ENCODE data around the gene CDK3.
A peak's percentile ranks its signal among the peaks of the same experiment; 100 is the strongest.
"Not testable (repeated sequence)": the region's sequence is repeated elsewhere in the genome, so short reads cannot be mapped to it uniquely, and the experiment has no call there.

The CDK3 gene

DNA sequence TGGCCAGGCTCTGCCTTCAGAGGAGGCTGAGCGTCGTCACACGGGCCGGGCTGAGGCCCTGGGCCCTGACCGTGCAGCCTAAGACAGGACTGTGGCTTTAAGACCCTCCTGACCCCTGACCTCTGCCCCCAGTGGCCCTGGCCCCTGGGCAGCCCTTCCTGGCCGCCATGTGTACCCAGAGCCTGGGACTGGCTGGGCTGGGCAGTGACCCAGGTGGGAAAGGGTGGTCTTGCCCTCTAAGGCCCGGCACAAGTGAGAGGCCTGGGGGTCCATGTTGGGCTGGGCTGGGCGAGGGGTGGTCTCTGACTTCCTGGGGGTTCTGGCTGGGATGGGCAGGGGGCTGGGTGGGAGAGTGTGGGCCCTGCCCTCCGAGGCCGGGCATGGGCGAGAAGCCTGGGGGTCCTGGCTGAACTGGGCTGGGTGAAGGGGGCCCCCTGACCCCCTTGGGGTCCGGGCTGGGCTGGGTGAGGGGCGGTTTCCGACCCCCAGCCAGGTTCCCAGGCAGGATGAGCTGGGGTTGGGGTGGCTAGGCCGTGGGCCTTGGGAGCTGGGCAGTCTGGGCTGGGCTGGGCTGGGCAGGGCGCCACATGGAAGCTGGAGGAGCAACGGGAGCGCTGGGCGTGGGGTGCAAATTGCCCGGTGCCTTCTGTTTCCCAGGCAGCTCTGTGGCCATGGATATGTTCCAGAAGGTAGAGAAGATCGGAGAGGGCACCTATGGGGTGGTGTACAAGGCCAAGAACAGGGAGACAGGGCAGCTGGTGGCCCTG, at the start of gene CDK3:
TSS of gene CDK3 (plus strand) at position 101 of the 767 bp plus-strand sequence. CDS start at position 672, 571 bp downstream.
- DNase-seq: no peak

DNA sequence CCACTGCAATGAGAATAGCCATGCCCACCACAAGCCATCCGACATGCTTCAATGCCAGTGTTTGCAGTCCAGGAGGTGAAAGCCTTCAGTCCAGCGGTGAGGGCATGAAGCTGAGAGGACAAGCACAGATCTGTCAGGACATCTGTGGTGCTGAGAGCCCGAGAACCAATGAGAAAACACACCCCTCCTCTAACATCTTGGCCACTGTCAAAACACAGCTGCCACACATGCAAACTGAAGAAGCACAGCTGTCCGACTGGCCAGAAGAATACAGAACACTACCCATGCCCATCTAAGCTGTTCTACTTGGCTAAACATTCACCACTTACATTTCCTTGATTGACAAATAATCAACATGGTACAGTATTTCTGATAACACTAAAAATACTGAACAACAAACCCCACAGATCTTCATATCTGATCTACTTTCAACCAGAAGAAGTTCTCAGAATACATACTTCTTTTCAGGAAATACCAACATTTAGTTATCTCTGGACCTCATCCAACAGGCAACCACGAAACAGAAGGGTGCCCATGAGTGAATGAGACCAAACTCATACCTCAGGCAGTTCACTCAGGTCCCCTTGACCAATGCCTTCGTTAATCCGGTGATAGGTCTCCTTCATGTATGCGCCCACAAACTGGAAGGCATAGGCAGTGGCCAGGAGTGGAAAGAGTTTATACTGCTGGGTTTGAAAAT, 49.6 kb upstream of the CDK3 start:
- DNase-seq: peak in 4 of 51 donors; percentile 1 to 22 (median 7)

DNA sequence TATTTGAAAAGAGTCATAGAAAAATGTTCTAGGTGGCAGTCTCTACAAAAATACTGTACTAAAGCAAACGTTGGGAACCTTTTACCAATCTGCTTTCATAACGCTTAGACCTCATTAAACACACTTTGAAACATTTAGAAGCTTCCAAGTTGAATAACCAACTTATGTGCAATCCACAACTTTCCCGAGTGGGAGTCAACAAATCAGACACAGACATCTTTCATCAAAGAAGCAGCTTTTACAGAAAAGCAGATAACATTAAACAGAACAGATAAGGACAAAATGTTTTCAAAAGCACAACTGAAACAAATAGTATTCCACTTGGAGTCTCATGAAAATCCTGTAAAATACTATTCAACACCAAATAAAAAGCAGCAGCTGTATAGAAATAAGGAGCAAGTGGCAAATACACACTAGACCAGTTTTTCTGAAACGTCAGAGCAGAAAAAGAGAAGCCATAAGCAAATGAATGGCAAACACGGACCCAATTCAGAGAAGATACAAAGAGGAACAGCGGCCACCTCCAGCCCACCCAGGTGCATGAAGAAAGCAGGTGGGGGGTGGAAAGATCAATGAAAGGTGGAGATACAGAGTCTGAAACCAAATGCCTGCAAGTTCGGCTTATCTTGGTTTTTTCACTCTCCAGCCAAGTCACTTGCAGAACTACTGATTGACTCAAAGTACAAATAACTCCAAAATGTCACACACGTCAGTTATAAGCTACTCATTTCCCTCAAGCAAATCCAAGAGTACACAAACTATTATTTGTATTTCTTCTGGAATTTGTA, 41.4 kb upstream of the CDK3 start:
- no peak for DNase-seq

DNA sequence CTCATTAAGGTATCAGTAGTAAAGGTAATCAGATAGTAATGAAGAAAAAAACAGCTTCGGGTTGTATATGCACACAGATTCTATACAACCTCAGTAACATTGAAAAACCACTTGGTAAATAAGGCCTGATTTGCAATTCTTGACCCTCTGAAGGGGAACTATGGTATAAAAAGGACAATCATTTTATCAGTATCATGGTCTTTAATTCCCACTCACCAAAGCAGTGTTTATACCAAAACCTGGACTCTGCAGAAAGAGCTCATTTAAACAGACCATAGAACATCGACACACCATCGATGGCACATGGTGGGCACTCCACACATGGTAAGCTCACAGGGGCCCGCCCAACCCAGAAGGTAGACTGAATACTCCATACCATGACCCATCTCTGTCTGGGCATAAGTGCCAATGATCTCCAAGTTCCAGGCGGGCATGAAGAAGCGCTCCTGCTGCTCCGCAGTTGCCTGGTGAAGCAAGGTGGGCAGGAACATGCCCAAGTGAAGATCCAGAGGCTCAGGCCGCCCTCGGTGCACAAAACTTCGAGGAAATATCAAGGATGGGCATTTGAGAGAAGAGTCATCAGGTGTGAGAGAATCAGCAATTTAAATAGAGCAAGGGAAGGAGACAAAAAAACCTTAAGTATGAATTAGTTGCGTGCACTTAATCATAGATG, 40.7 kb upstream of the CDK3 start:
- no peak for DNase-seq

DNA sequence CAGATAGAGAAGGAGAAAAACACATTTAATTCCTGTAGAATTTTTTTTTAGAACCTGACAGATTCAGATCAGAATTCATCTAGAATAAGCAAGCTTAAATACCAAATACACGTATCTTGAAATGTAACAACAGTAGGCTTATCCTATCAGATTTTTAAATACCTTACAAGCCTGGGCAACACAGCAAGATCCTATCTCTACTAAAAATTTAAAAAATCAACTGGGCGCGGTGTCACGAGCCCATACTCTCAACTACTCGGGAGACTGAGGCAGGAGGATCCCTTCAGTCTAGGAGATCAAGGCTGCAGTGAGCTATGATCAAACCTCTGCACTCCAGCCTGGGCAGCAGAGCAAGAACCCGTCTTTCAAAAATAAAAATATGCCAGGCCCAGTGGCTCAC, 35.2 kb upstream of the CDK3 start:
- no peak for DNase-seq

DNA sequence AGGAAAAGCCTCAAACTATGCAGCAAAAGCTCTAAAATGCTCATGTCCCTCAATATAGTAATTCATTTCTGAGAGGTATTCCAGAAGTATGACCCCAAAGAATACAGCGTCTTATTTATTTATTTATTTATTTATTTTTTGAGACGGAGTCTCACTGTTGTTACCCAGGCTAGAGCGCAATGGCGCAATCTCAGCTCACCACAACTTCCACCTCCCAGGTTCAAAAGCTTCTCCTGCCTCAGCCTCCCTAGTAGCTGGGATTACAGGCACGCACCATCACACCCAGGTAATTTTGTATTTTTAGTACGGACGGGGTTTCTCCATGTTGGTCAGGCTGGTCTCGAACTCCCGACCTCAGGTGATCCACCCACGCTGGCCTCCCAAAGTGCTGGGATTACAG, 31.6 kb upstream of the CDK3 start:
- not testable (repeated sequence) for DNase-seq

DNA sequence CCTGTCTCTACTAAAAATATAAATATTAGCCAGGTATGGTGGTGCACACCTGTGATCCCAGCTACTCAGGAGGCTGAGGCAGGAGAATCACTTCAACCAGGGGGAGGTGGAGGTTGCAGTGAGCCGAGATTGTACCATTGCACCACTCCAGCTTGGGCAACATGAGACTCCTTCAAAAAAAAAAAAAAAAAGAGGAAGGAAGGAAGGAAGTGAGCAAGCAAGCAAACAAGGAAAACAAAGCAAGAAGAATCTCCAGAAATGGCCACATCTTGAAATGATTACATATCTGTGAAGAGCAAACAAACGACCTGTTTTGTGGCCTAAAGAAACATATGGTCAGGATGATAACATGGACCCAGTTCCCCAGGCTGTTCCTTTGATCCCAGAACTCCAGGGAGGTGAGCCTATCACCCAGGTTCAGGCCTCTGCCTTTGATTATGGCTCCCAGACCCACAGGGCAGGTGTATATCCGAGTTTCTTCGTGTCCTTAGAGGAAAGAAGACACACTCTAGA, 30.6 kb upstream of the CDK3 start:
- no peak for DNase-seq

DNA sequence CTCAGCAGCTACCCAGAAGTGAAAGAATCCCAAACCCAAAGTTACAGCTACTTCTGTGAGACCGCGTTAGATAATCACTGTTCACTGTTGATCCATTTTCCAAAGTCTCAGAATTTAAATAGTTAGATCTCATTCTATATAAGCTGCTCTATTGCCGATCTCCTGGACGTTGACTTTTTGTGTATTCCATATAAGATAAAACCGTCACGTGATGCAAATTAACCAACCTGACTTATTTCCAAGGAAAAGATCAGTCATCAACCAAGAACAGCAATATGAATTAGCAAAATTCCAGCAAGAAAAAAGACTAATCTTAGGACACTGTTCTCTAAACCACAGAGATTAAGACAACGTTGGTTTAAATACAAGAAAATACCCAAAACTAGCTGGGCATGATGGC, 30.0 kb upstream of the CDK3 start:
- DNase-seq: no peak

DNA sequence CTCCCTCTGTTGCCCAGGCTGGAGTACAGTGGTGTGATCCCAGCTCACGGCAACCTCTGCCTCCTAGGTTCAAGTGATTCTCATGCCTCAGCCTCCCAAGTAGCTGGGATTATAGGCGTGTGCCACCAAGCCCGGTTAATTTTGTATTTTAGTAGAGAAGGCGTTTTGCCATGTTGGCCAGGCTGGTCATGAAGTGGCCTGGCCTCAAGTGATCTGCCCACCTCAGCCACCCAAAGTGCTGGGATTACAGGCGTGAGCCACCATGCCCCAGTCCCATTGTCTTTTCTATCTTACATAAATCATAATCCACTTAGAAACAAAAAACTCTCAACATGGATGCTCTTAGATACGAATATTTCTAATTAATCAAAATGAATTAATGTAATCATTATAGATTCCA, 25.5 kb upstream of the CDK3 start:
- not testable (repeated sequence) for DNase-seq

DNA sequence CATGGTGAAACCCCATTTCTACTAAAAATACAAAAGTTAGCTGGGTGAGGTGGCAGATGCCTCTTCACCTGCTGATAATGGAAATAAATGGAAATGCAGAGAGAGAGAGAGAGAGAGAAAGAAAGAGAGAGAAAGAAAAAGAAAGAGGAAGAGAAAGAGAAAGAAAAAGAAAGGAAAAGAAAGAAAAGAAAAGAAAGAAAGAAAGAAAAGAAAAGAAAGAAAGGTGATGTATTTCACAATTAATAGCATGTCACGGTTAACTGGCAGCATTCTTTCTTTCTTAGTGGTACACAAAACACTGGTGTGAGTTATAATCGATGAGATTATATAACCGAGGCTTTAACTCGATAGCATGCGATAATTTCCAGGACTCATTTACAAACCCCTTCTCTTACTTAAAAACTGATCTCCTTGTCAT, 24.9 kb upstream of the CDK3 start:
- no peak for DNase-seq

DNA sequence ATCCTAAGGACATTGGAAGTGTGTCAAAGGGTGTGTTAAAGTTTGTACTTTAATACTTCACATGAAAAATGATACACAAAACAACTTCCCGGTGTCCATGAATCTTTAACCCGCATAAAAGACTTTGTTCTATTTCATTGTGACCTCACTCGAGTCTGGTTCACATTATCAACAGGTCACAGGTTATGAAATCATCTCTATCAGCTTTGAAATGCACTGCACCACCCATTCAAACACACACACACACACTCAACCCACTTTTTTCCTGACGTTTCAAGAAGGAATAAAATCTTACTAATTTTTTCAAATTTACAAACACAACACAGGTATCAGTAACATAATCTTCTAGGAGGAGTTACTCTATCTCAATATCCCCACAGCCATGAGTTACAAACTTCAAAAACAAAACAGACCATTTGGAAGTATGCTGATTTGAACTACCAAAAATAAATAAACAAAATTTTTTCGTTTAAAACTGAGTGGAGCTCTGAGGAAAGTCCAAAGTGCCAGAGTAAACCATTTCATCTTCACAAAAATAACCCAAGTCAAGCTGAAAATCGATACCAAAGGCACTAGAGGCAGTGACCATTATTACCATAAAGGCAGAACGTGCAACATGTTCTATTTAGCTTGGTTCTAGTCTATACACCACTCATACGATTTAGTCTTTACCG, 24.3 kb upstream of the CDK3 start:
- DNase-seq: no peak

DNA sequence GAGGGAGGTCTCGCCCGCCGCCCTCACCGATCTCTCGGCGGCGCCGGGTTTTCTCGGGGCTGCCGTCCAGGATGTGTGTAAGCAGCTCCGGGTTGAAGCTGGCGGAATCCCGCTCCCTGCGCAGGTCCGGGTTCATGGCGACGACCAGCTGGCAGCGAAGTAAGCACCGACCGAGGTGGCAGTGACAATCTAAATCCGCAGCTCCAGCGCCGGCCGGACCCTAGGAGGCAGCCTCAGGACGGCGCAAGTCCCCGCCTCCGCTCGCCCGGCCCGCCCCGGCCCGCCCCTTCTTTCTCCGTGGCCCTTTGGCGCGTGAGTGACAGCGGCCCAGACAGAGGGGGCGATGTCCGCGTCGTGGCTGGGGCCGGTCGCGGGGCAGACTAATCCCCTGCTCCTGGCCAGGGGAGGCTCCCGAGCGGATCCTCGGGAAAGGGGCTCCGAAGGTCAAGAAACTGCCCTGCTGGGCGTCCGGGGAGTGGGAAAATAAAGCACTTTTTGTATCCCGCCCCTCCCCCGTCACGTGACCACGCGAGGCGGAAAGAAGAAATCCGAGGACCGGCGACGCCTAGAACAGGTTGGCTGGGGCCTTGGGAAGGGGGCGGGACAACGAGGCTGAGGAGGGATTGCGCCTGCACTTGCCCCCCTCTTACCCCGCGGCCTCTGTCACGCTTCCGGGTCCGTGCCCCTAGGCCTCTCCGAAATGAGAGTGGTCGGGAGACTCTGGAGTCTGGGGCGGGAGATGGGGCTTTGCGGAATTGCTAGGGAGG, 21.5 kb upstream of the CDK3 start, which contains the start of the genes ACOX1 and TEN1:
TSS of gene ACOX1 (minus strand) at position 229 of the 767 bp plus-strand sequence. CDS start at position 136, 93 bp downstream.
TSS of gene TEN1 (plus strand) at position 303 of the 767 bp plus-strand sequence. CDS start 6,953 bp downstream, outside the sequence.
- peak; percentile 82 to 99 (median 96) for DNase-seq

DNA sequence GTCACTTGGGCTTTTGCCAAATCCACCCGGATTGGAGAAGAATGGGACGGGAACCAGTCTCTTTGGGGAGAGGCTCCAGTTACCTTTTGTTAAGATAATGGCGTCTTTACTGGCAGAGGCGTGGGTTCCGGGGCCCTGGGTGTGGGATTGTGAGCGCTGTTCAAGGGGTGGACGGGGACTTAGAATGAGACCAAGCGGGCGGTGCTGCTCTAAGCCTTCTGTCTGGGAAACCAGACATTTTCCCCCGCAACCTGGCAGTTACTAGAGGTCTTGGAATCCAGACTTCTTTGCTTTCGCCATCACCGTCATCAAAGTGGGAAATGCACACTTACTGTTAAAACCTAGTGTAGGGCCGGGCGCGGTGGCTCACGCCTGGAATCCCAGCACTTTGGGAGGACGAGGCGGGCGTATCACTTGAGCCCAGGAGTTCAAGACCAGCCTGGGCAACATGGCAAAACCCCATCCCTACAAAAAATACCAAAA, 20.9 kb upstream of the CDK3 start:
- DNase-seq: peak in 5 of 51 donors; percentile 54 to 84 (median 62)

DNA sequence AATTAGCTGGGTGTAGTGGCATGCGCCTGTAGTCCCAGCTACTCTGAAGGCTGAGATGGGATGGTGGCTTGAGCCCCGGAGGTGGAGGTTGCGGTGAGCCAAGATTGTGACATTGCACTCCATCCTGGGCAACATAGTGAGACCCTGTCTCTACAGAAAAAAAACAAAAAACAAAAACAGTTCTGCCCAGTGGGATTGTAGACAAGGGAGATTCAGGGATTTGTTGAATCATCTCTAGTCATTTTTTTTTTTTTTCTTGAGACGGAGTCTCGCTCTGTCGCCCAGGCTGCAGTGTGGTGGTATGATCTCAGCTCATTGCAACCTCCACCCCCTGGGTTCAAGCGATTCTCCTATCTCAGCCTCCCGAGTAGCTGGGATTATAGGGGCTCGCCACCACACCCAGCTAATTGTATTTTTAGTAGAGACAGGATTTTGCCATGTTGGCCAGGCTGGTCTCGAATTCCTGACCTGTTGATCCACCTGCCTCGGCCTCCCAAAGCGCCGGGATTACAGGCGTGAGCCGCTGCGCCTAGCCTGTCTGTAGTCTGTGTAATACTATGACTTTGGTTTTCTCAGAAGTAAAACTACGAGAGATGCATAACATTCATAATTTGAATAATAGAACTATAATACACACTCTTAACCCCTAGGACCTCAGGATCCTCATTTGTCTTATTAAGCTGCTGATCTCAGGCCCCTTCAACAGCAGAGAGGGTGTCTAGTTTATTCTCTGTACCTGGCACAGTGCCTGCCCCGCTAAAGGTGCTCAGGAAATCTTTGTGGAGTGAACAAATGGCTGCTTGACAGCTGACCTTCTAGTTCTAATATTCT, 20.3 kb upstream of the CDK3 start:
- no peak for DNase-seq

DNA sequence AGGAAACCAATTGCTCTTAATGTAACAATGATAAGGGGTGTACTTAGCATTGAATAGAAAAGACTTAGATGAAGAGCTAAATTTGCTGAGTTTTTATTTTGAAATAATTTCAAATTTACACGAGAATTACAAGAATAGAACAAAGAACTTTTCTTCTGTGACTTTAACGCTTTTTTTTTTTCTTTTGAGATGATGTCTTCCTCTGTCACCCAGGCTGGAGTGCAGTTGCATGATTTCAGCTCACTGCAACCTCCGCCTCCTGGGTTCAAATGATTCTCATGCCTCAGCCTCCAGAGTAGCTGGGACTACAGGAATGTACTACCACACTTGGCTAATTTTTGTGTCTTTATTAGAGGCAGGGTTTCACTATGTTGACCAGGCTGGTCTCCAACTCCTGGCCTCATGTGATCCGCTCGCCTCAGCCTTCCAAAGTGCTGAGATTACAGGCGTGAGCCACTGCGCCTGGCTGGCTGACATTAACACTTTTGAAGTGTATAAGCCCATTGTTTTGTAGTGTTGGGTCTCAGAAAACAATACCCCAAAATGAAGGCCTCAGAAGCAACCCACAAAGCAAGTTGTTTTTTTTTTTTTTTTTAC, 19.5 kb upstream of the CDK3 start:
- DNase-seq: no peak

DNA sequence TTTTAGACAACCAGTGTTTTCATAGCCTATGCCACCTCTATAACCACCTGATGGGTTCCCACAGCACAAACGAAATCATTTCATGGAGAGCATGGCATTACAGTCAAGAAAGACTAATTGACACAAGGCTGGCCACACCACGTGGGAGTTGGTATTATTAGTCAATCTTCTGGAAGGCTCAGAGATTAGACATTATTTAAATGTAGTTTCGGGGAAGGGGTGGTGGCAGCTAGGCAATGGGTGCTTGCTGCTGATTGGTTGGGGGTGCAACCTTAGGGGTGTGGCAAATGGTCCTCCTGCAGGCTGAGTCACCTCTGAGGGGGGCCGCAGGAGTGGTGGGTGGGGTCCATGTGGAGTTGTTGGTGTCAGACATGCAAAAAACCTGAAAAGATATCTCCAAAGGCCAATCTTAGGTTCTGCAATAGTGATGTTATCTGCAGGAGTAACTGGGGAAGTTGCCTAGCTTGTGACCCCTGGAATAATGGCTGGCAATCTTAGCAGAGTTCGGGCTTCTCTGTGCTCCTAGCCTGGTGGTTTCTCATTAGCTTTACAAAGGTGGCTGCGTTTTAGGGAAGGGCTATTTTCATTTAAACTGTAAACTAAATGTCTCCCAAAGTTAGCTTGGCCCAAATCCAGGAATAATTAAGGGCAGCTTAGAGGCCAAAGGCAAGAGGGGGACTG, 17.0 kb upstream of the CDK3 start:
- no peak for DNase-seq

DNA sequence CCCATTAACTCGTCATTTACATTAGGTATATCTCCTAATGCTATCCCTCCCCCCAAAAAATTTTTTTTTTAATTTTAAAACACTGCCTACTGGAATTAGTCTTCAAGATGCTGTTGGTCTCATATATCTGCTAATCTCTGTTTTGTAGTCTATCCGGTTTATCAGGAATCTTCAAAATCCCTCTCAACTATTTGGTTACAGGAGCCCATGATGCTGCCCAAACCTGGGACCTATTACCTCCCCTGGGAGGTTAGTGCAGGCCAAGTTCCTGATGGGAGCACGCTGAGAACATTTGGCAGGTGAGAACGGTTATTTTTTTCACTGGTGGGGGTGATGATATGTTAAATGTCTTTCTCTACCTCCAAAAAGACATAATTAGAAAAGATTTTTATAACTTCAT, 14.7 kb upstream of the CDK3 start:
- no peak for DNase-seq

DNA sequence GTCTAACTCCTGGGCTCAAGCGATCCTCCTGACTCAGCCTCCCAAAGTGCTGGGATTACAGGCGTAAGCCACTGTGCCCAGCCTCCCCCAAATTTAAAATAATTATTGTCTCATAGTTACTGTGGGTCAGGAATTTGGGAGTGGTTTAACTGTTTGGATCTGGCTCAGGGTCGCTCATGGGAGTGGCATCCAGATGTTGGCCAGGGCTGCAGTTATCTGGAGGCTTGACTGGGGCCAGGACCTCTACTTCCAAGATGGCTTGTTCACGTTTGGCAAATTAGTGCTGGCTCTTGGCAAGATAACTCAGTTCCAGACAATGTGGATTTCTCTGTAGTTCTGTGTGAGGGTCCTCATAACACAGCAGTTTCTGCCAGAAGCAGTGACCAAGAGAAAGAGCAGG, 13.6 kb upstream of the CDK3 start:
- no peak for DNase-seq
